LNCaP clone FGC (cell line): ENCODE data around the gene HHAT.
A peak's percentile ranks its signal among the peaks of the same experiment; 100 is the strongest.
"Not testable (repeated sequence)": the region's sequence is repeated elsewhere in the genome, so short reads cannot be mapped to it uniquely, and the experiment has no call there.

Source experiments
- DNase-seq: peaks from one replicate; pipeline ENCODE4 v3.0.0-alpha.2; 2011; ENCODE audit warnings: low read depth
- H3K4me3 ChIP-seq: 2 replicates; pipeline ENCODE4 v1.5.1; 2011; ENCODE audit warnings: mild to moderate bottlenecking, low read depth, low read length, control low read depth
- TF ChIP-seq, protein P1 (sequence below): IDR thresholded peaks from 2 replicates; pipeline ENCODE4 v1.5.1; 2012; ENCODE audit warnings: mild to moderate bottlenecking; ENCODE audit not compliant: control insufficient read depth, insufficient read depth; ENCODE audit errors: extremely low read depth

Gene HHAT

DNA sequence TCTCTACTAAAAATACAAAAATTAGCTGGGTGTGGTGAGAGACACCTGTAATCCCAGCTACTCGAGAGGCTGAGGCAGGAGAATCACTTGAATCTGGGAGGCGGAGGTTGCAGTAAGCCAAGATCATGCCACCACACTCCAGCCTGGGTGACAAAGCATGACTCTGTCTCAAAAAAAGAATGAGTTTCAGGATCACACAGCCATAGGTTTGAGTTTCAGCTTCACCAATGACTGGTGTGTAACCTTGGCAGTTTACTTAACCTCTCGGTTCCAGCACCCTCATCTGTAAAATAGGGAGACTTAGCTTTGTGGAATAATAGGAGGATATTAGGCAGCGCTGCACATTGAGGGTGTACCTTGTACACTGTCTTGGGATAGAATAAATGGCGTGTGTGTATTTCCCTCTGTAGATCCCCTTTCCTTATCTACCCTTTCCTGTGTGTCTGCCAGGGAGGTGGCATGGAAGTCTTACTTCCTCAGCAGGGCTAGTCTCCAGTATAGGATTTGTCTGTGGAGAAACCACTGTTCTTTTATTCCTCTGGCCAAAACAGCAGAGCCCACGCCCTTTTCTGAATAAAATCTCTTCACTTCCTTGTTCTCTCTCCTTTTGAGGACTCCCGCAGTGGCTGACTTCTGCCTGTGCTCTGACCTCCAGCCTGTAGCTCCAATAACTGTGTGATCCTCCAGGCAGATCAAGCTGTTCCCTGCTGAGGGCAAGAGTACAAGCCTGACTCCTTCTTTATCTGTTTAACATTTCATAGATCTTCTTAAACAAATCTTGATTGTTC is 90.4 kb downstream of the HHAT start:
- no peak overlapping the region for H3K4me3 ChIP-seq
- DNase-seq = peak; percentile 30
- TF ChIP-seq, protein P1, sequence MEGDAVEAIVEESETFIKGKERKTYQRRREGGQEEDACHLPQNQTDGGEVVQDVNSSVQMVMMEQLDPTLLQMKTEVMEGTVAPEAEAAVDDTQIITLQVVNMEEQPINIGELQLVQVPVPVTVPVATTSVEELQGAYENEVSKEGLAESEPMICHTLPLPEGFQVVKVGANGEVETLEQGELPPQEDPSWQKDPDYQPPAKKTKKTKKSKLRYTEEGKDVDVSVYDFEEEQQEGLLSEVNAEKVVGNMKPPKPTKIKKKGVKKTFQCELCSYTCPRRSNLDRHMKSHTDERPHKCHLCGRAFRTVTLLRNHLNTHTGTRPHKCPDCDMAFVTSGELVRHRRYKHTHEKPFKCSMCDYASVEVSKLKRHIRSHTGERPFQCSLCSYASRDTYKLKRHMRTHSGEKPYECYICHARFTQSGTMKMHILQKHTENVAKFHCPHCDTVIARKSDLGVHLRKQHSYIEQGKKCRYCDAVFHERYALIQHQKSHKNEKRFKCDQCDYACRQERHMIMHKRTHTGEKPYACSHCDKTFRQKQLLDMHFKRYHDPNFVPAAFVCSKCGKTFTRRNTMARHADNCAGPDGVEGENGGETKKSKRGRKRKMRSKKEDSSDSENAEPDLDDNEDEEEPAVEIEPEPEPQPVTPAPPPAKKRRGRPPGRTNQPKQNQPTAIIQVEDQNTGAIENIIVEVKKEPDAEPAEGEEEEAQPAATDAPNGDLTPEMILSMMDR = no peak

DNA sequence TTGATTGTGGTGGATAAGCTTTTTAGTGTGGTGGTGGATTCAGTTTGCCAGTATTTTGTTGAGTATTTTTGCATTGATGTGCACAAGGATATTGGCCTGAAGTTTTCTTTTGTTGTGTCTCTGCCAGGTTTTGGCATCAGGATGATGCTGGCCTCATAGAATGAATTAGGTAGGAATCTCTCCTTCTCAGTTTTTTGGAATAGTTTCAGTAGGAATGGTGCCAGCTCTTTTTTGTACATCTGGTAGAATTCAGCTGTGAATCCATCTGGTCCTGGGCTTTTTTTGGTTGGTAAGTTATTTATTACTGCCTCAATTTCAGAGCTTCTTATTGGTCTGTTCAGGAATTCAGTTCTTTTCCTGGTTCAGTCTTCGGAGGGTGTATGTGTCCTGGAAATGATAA is 98.0 kb downstream of the HHAT start:
- not testable (repeated sequence) for H3K4me3 ChIP-seq, DNase-seq

DNA sequence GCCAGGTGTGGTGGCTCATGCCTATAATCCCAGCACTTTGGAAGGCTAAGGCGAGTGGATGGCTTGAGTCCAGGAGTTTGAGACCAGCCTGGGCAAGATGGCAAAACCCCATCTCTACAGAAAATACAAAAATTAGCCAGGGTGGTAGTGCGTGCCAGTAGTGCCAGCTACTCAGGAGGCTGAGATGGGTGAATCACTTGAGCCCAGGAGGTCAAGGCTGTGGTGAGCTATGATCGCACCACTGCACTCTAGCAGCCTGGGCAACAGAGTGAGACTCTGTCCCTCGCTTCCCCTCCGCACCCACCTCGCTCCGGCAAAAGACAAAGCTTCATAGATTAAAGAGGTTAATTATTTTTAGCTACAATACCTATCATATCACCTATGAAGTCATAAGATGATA is 100.0 kb downstream of the HHAT start:
- H3K4me3 ChIP-seq = no peak overlapping the region
- no peak for DNase-seq
- TF ChIP-seq, protein P1 = no peak

DNA sequence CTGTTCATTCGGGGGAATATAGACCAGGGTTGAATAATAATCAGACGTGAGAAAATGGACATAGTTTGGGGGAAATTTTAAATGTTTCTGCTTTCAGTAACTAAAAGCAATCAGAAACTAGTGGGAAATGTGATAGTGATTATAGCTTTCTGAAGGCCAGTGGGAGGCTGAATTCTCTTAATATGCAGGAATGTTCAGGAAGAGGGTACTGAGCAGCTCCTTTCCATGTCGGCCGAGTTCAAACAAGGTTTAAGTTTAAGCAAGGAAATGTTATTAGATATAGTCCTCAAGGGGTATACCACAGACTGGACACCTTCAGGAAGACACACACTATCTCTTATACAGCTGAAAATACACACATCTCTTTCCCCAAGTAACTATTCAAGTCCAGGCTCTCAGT is 105.5 kb downstream of the HHAT start:
- no peak for DNase-seq
- H3K4me3 ChIP-seq = no peak overlapping the region
- TF ChIP-seq, protein P1 = no peak

DNA sequence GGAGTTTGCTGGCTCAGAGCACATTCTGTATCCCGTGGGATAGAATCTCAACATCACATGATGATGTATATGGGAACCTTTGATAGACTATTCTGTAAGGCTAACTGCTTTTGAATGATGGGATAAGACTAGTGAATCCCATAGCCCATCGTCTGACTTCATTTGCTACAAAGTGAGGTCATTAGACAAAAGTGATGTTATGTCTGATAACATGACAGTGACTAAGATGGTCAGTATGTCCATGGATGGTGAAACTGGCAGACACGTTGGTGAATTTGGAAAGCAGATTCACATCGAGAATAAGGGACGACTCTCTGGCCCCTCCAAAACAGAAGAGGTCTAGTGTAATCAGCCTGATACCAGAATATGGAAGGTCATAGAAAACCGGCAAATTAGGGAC is 108.4 kb downstream of the HHAT start:
- TF ChIP-seq, protein P1 = no peak

DNA sequence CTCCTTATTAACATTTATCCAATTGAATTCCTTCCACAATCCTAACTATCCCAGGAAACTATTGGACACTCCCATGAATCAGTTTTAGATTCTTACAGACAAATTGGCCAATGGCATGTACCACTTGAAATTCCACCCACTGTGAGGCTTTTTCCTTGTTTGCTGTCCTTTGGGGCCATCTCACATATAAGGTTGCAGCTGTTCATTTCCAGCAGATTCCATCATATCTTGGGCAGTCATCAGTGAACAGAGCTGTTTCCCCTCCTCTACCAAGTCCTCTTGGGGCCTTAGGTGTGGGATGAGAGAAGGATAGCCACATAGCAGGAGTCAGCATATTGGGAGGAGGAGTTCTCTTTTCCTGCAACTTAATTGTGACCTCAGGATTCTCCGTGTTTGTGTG is 109.1 kb downstream of the HHAT start:
- TF ChIP-seq, protein P1 = no peak
- H3K4me3 ChIP-seq = no peak overlapping the region
- DNase-seq = no peak

More for the DNA sequence above, 108.4 kb downstream of the HHAT start:
- H3K4me3 ChIP-seq = no peak overlapping the region
- no peak for DNase-seq

GRCh38 chr1:210438928-210439841 is 110.5 kb downstream of the HHAT start:
- no peak for DNase-seq

More at GRCh38 chr1:210438928-210439841, 110.5 kb downstream of the HHAT start:
- H3K4me3 ChIP-seq = no peak overlapping the region
- TF ChIP-seq, protein P1 = no peak
